CD14-positive monocyte (primary cell): ENCODE measurements around the gene PFN1. TPM values are rescaled to one million over a fixed set of nuclear protein-coding genes. Genes with fewer than 3 reads are reported as not detected.

Experiments used
- DNase-seq, 3 donors: peaks; one replicate each; pipeline ENCODE4 v3.0.0-alpha.2; 2011 to 2022
- H2AFZ ChIP-seq: 2 replicates; pipeline ENCODE4 v1.6.0; 2012; ENCODE audit warnings: mild to moderate bottlenecking, low read depth, low read length, inconsistent platforms; ENCODE audit not compliant: insufficient read depth, poor library complexity, severe bottlenecking
- H3K27ac ChIP-seq, 2 donors: 1 replicate in 1 of 2; 2 replicates in 1 of 2; pipeline ENCODE4 v1.5.1; 2012 to 2013; ENCODE audit warnings: low read length in 2 of 2, control low read depth in 1 of 2, inconsistent platforms in 1 of 2, low read depth in 1 of 2, mild to moderate bottlenecking in 1 of 2
- H3K27me3 ChIP-seq, 2 donors: one replicate each; pipeline versions ENCODE4 v1.6.0 to v1.6.1; 2011 to 2013; ENCODE audit warnings: low read length in 2 of 2; ENCODE audit not compliant: control insufficient read depth in 2 of 2, insufficient read depth in 2 of 2
- H3K36me3 ChIP-seq, 2 donors: replicated peaks in 1 of 2; 1 replicate in 1 of 2; 2 replicates in 1 of 2; pipeline versions ENCODE4 v1.5.1 to v1.6.1; 2012 to 2013; ENCODE audit warnings: low read length in 2 of 2, control low read depth in 1 of 2, inconsistent platforms in 1 of 2, mild to moderate bottlenecking in 1 of 2; ENCODE audit not compliant: insufficient read depth in 2 of 2, control insufficient read depth in 1 of 2
- H3K4me1 ChIP-seq, 2 donors: 1 replicate in 1 of 2; 2 replicates in 1 of 2; pipeline versions ENCODE4 v1.5.1 to v1.6.1; 2012 to 2013; ENCODE audit warnings: low read length in 2 of 2, control low read depth in 1 of 2, inconsistent platforms in 1 of 2, mild to moderate bottlenecking in 1 of 2, moderate library complexity in 1 of 2; ENCODE audit not compliant: insufficient read depth in 2 of 2, control insufficient read depth in 1 of 2
- H3K4me2 ChIP-seq: replicated peaks from 2 replicates; pipeline ENCODE3; 2012; ENCODE audit warnings: low read length, moderate library complexity, mild to moderate bottlenecking; ENCODE audit not compliant: poor library complexity, severe bottlenecking; ENCODE audit errors: extremely low read depth
- H3K4me3 ChIP-seq, 3 experiments: fragments of 200-600 bp in 1 of 3; sonication (generic) in 1 of 3; replicated peaks in 1 of 3; 1 replicate in 2 of 3; 2 replicates in 1 of 3; pipeline ENCODE4 v1.5.1; 2011 to 2013; ENCODE audit warnings: low read length in 3 of 3, mild to moderate bottlenecking in 3 of 3, control low read depth in 2 of 3, low read depth in 2 of 3, inconsistent platforms in 1 of 3, moderate library complexity in 1 of 3
- H3K79me2 ChIP-seq: 2 replicates; pipeline ENCODE4 v1.6.0; 2012; ENCODE audit warnings: mild to moderate bottlenecking, control low read depth, inconsistent platforms, low read length, moderate library complexity; ENCODE audit not compliant: insufficient read depth
- H3K9ac ChIP-seq: 2 replicates; pipeline ENCODE4 v1.6.0; 2017; ENCODE audit warnings: low read length, mild to moderate bottlenecking; ENCODE audit not compliant: insufficient read depth, poor library complexity, severe bottlenecking
- H3K9me3 ChIP-seq, 2 donors: replicated peaks in 1 of 2; 1 replicate in 1 of 2; 2 replicates in 1 of 2; pipeline versions ENCODE4 v1.5.1 to v1.6.1; 2012 to 2013; ENCODE audit warnings: low read length in 2 of 2, control low read depth in 1 of 2; ENCODE audit not compliant: control insufficient read depth in 1 of 2, insufficient read depth in 1 of 2
- H4K20me1 ChIP-seq: 2 replicates; pipeline ENCODE4 v1.6.0; 2012; ENCODE audit warnings: mild to moderate bottlenecking, low read length, control low read depth, moderate library complexity; ENCODE audit not compliant: insufficient read depth
- H3K27ac Mint-ChIP-seq, 7 donors: one replicate each; pipeline ENCODE4 v1.8.0; 2020; ENCODE audit warnings: mild to moderate bottlenecking in 7 of 7, mixed read lengths in 7 of 7, moderate library complexity in 6 of 7, inconsistent platforms in 2 of 7
- H3K27me3 Mint-ChIP-seq, 3 donors: one replicate each; pipeline ENCODE4 v1.8.0; 2021 to 2022; ENCODE audit warnings: low read depth in 3 of 3, mild to moderate bottlenecking in 3 of 3, mixed read lengths in 3 of 3, moderate library complexity in 3 of 3, inconsistent platforms in 1 of 3
- H3K36me3 Mint-ChIP-seq, 2 donors: one replicate each; pipeline ENCODE4 v1.8.0; 2020; ENCODE audit warnings: mixed read lengths in 2 of 2, inconsistent platforms in 1 of 2, mild to moderate bottlenecking in 1 of 2
- H3K4me1 Mint-ChIP-seq: one replicate; pipeline ENCODE4 v1.8.0; 2020; ENCODE audit warnings: mild to moderate bottlenecking, mixed read lengths
- H3K4me3 Mint-ChIP-seq, 2 donors: one replicate each; pipeline ENCODE4 v1.8.0; 2020; ENCODE audit warnings: mild to moderate bottlenecking in 2 of 2, mixed read lengths in 2 of 2, moderate library complexity in 1 of 2
- H3K9me3 Mint-ChIP-seq, 7 donors: one replicate each; pipeline ENCODE4 v1.8.0; 2020 to 2022; ENCODE audit warnings: mixed read lengths in 7 of 7, mild to moderate bottlenecking in 6 of 7, moderate library complexity in 6 of 7, inconsistent platforms in 2 of 7
- CTCF ChIP-seq: fragments of 200-600 bp; IDR thresholded peaks from one replicate; pipeline ENCODE4 v1.8.0; 2022; ENCODE audit warnings: antibody characterized with exemption, mild to moderate bottlenecking
- WGBS: methylation state at CpG from one replicate; pipeline ENCODE4 v1.1.5; 2013; ENCODE audit warnings: missing lambda C conversion rate; ENCODE audit not compliant: insufficient coverage; 5-methylcytosine and 5-hydroxymethylcytosine counted together
- intact Hi-C, 2 donors: fragments of 100-400 bp; cut with micrococcal nuclease; formaldehyde crosslinking; loops; one replicate each; pipeline versions ENCODE4 v1.15.0 to v1.15.1; 2023
- polyA plus RNA-seq, 3 donors: library from polyadenylated mRNA; depleted of rRNA in 1 of 3; unstranded in 2 of 3; stranded (reverse) in 1 of 3; fragments of 300-500 nt in 2 of 3; fragments of >200 nt in 1 of 3; fragmentation: Illumina TruSeq in 2 of 3; gene quantifications; 1 replicate in 2 of 3; 2 replicates in 1 of 3; pipeline ENCODE4 v1.2.3, GENCODE V29; 2012 to 2021

Gene PFN1
- polyA plus RNA-seq, 3 donors, result 842 to 1,613 (median 1,582) TPM

- Mint-ChIP-seq H3K36me3 (peaks cover 25 to 30% of the 10 kb centered on the region in 2 donors), H3K4me1 (peaks cover 45% of the 10 kb centered on the region), H3K4me3 (peak overlapping the region; percentile 97 to 99), H3K27ac (peak overlapping the region; percentile 96 to 99 (median 98)), H3K27me3 (peaks cover 2 to 8% (median 3%) of the 10 kb centered on the region in 3 donors), H3K9me3 (no peaks in the 10 kb centered on the region)
- DNase-seq, result peak; percentile 77 to 82 (median 80)
- Histone ChIP-seq H3K4me1 (peaks cover 44 to 61% of the 10 kb centered on the region in 2 donors), H3K9me3 (no peaks in the 10 kb centered on the region), H3K36me3 (peaks cover 19 to 23% of the 10 kb centered on the region in 2 donors), H2AFZ (peak overlapping the region; percentile 58), H3K9ac (peak overlapping the region; percentile 80), H3K27me3 (no peaks in the 10 kb centered on the region), H3K4me3 (peak overlapping the region; percentile 92 to 95 (median 94)), H4K20me1 (peaks cover 45% of the 10 kb centered on the region), H3K4me2 (peak overlapping the region; percentile 98), H3K79me2 (peaks cover 53% of the 10 kb centered on the region), H3K27ac (peak overlapping the region; percentile 94)
- no peak for TF ChIP-seq CTCF
- 0% methylated on average over 28 of the region's 40 CpGs for WGBS
- intact Hi-C loops, result loop anchor here (1.0 to 5.0 kb wide), 4 partner anchors 18 to 182 kb away; partner anchors contain the start of genes SPAG7 (in 2 of the 2) and CHRNE (in 1 of the 2)
Observed at GRCh38 chr17:4948931-4949320, 596 bp upstream of the PFN1 start.

- H3K9me3 ChIP-seq, result no peaks in the 10 kb centered on the region
- H3K4me3 ChIP-seq, result peak overlapping the region; percentile 92 to 95 (median 94)
- no peak for TF ChIP-seq CTCF
- no peaks in the 10 kb centered on the region for H3K27me3 ChIP-seq
- H3K36me3 Mint-ChIP-seq, result peaks cover 35 to 42% of the 10 kb centered on the region in 2 donors
- peak overlapping the region; percentile 80 for H3K9ac ChIP-seq
- peak overlapping the region; percentile 94 for H3K27ac ChIP-seq
- H3K4me3 Mint-ChIP-seq, result peak overlapping the region; percentile 96 to 97
- DNase-seq, result peak; percentile 32 to 74 (median 47)
- peak overlapping the region; percentile 58 for H2AFZ ChIP-seq
- H3K4me1 Mint-ChIP-seq, result peaks cover 59% of the 10 kb centered on the region
- H3K27ac Mint-ChIP-seq, result peak overlapping the region; percentile 95 to 99 (median 98)
- H3K27me3 Mint-ChIP-seq, result peaks cover 2 to 8% (median 3%) of the 10 kb centered on the region in 3 donors
- H3K4me1 ChIP-seq, result peaks cover 57 to 74% of the 10 kb centered on the region in 2 donors
- H3K4me2 ChIP-seq, result peak overlapping the region; percentile 98
- intact Hi-C loops, result loop anchor here (2.0 to 5.0 kb wide), 3 partner anchors 19 to 180 kb away; partner anchors contain the start of genes CHRNE (in 1 of the 2) and SPAG7 (in 1 of the 2)
- peaks cover 29 to 34% of the 10 kb centered on the region in 2 donors for H3K36me3 ChIP-seq
- H3K79me2 ChIP-seq, result peaks cover 66% of the 10 kb centered on the region
- no peaks in the 10 kb centered on the region for H3K9me3 Mint-ChIP-seq
- WGBS, result under 1% methylated on average over 47 of the region's 56 CpGs
- H4K20me1 ChIP-seq, result peaks cover 58% of the 10 kb centered on the region
Observed at GRCh38 chr17:4947411-4948165, 742 bp downstream of the PFN1 start.
